ENCODE results near the gene TRNAU1AP. TPM values are rescaled to one million over a fixed set of nuclear protein-coding genes. Genes with fewer than 3 reads are reported as not detected.

Gene TRNAU1AP
- 36.1 and 39.2 TPM in 2 replicates for total RNA-seq
- long read RNA-seq, transcript TRNAU1AP-201 (9 exons, 1,799 nt): major isoform, 21 of 55 reads
- long read RNA-seq, partial matches to known transcripts: 4 of 55 reads
- long read RNA-seq, other reads (novel, unspliced or antisense): 27 of 55 reads

GRCh38 chr1:28552758-28553663 is at the start of gene TRNAU1AP:
Gene TRNAU1AP, plus strand, starts transcription at chr1:28553085. Its CDS starts 26 bp downstream, at chr1:28553111.
- TF ChIP-seq CTCF (conservative IDR thresholded peaks at IDR 0.05): no peak
- no peaks in the 10 kb centered on the region for H3K27me3 Mint-ChIP-seq (ENCODE audit: low read depth)
- peak within 1 kb of the TSS; percentile 99 for H3K4me3 Mint-ChIP-seq
- H3K27ac Mint-ChIP-seq (ENCODE audit: unreplicated experiment): peak within 1 kb of the TSS; percentile 98
- peaks cover 20% of the 10 kb centered on the region for H3K4me1 Mint-ChIP-seq
- peak; percentile 96 for DNase-seq (ENCODE audit: low read depth, low spot score)
- no peaks in the 10 kb centered on the region for H3K36me3 Mint-ChIP-seq (ENCODE audit: low read depth)
- no peaks in the 10 kb centered on the region for H3K9me3 Mint-ChIP-seq

GRCh38 chr1:28503117-28503516 is 49.8 kb upstream of the TRNAU1AP start:
- peaks cover 25% of the 10 kb centered on the region for H3K36me3 Mint-ChIP-seq (ENCODE audit: low read depth)
- H3K4me1 Mint-ChIP-seq: peaks cover 21% of the 10 kb centered on the region
- H3K27ac Mint-ChIP-seq (ENCODE audit: unreplicated experiment): no peak overlapping the region
- peak overlapping the region; percentile 39 for H3K4me3 Mint-ChIP-seq
- no peak for DNase-seq (ENCODE audit: low read depth, low spot score)
- no peak for TF ChIP-seq CTCF (conservative IDR thresholded peaks at IDR 0.05)
- H3K27me3 Mint-ChIP-seq (ENCODE audit: low read depth): peaks cover 14% of the 10 kb centered on the region
- no peaks in the 10 kb centered on the region for H3K9me3 Mint-ChIP-seq

GRCh38 chr1:28505406-28506187 is 47.3 kb upstream of the TRNAU1AP start, which contains the start of gene RCC1:
Gene RCC1, plus strand, starts transcription at chr1:28506043. Its CDS starts 23,824 bp downstream, at chr1:28529867.
- H3K36me3 Mint-ChIP-seq (ENCODE audit: low read depth): peaks cover 47% of the 10 kb centered on the region

GRCh38 chr1:28506907-28507246 is 46.0 kb upstream of the TRNAU1AP start:
- Mint-ChIP-seq H3K9me3 (no peaks in the 10 kb centered on the region), H3K27me3 (ENCODE audit: low read depth) (peaks cover 39% of the 10 kb centered on the region), H3K4me1 (peaks cover 52% of the 10 kb centered on the region), H3K36me3 (ENCODE audit: low read depth) (peaks cover 52% of the 10 kb centered on the region), H3K4me3 (peak overlapping the region; percentile 98), H3K27ac (ENCODE audit: unreplicated experiment) (peak overlapping the region; percentile 97)
- no peak for DNase-seq (ENCODE audit: low read depth, low spot score)
- TF ChIP-seq CTCF (conservative IDR thresholded peaks at IDR 0.05): no peak

More at GRCh38 chr1:28505406-28506187, 47.3 kb upstream of the TRNAU1AP start, which contains the start of gene RCC1:
- H3K27ac Mint-ChIP-seq (ENCODE audit: unreplicated experiment): peak within 1 kb of the TSS; percentile 97
- peaks cover 46% of the 10 kb centered on the region for H3K4me1 Mint-ChIP-seq
- H3K9me3 Mint-ChIP-seq: no peaks in the 10 kb centered on the region
- DNase-seq (ENCODE audit: low read depth, low spot score): peak; percentile 86
- peaks cover 33% of the 10 kb centered on the region for H3K27me3 Mint-ChIP-seq (ENCODE audit: low read depth)
- no peak for TF ChIP-seq CTCF (conservative IDR thresholded peaks at IDR 0.05)
- peak within 1 kb of the TSS; percentile 98 for H3K4me3 Mint-ChIP-seq

- DNase-seq (ENCODE audit: low read depth, low spot score): no peak
- Mint-ChIP-seq H3K36me3 (ENCODE audit: low read depth) (peaks cover 53% of the 10 kb centered on the region), H3K4me1 (peaks cover 56% of the 10 kb centered on the region), H3K4me3 (peak overlapping the region; percentile 98), H3K9me3 (peaks cover 2% of the 10 kb centered on the region), H3K27me3 (ENCODE audit: low read depth) (peaks cover 41% of the 10 kb centered on the region), H3K27ac (ENCODE audit: unreplicated experiment) (peak overlapping the region; percentile 97)
- TF ChIP-seq CTCF (conservative IDR thresholded peaks at IDR 0.05): no peak
Observed at GRCh38 chr1:28507247-28507645, 45.6 kb upstream of the TRNAU1AP start.
